ENCODE data around the gene WDR83.

DNA sequence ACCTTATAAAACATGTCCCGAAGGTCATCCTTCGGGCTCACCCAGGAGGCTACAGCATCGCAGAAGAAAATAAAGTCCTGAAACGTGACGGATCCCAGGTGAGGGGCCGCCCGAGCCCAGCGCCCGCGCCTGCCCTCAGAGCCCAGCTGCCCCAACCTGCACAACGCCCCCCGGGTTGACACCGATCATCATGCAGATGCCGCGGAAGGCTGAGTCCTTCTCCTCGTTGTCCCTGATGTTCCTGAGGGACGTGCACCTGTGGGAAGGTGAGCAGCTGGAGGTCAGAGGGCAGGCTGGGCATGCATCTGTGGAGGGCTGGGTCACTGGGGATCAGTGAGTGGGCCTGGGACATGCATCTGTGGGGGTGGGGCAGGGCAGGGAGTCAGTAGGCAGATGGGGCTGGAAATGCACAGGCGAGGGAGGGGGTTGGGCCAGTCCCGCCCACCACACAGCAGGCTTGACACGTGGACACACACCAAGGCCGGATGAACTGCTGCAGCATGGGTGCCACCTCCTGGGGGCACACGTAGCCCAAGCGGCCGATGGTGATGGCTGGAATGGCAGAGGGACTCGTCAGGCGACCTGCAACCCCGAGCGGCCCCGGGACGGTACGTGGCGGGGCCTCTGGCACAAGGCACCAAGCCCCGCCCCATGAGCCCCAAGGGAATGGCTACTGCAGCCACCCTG lies 35.1 kb downstream of the WDR83 start:
- TF ChIP-seq MYC (IDR thresholded peaks at IDR 0.05; ENCODE audit: low read depth, low read length) (no peak), EZH2 (IDR thresholded peaks at IDR 0.05; ENCODE audit: borderline replicate concordance, low read depth, low read length, severe bottlenecking) (no peak), POLR2AphosphoS5 (IDR thresholded peaks at IDR 0.05; ENCODE audit: insufficient read depth, low read depth, low read length) (no peak), POLR2A (IDR thresholded peaks at IDR 0.05; ENCODE audit: low read depth, low read length) (no peak), JUN (IDR thresholded peaks at IDR 0.05; ENCODE audit: borderline replicate concordance, insufficient read depth, insufficient read length, low read depth) (no peak)
- TF ChIP-seq, protein P1, sequence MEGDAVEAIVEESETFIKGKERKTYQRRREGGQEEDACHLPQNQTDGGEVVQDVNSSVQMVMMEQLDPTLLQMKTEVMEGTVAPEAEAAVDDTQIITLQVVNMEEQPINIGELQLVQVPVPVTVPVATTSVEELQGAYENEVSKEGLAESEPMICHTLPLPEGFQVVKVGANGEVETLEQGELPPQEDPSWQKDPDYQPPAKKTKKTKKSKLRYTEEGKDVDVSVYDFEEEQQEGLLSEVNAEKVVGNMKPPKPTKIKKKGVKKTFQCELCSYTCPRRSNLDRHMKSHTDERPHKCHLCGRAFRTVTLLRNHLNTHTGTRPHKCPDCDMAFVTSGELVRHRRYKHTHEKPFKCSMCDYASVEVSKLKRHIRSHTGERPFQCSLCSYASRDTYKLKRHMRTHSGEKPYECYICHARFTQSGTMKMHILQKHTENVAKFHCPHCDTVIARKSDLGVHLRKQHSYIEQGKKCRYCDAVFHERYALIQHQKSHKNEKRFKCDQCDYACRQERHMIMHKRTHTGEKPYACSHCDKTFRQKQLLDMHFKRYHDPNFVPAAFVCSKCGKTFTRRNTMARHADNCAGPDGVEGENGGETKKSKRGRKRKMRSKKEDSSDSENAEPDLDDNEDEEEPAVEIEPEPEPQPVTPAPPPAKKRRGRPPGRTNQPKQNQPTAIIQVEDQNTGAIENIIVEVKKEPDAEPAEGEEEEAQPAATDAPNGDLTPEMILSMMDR (IDR thresholded peaks at IDR 0.05; ENCODE audit: extremely low read depth in 1 of 2, insufficient read depth in 1 of 2, low read depth in 1 of 2, low read length in 2 of 2): no peak
